Tibial artery (tissue), 4 donors: ENCODE data around the gene CD69.

Source experiments
- DNase-seq, 2 donors: peaks; one replicate each; pipeline ENCODE4 v3.0.0-alpha.2; 2019
- H3K27ac ChIP-seq, 2 donors: fragments of 200-600 bp; sonication (generic) in 1 of 2; 1 replicate in 1 of 2; 2 replicates in 1 of 2; pipeline ENCODE4 v1.5.1; 2018 to 2019; ENCODE audit warnings: mild to moderate bottlenecking in 1 of 2
- H3K27me3 ChIP-seq, 2 donors: fragments of 200-600 bp; sonication (generic) in 1 of 2; one replicate each; pipeline versions ENCODE4 v1.5.1 to v1.6.0; 2016 to 2019
- H3K36me3 ChIP-seq, 3 donors: fragments of 200-600 bp; sonication (generic) in 2 of 3; one replicate each; pipeline ENCODE4 v1.5.1; 2016 to 2019; ENCODE audit warnings: mild to moderate bottlenecking in 2 of 3
- H3K4me1 ChIP-seq, 4 donors: fragments of 200-600 bp; sonication (generic) in 2 of 4; 1 replicate in 3 of 4; 2 replicates in 1 of 4; pipeline ENCODE4 v1.5.1; 2016 to 2019
- H3K4me3 ChIP-seq, 2 donors: fragments of 200-600 bp; sonication (generic) in 1 of 2; 1 replicate in 1 of 2; 2 replicates in 1 of 2; pipeline ENCODE4 v1.5.1; 2018 to 2019; ENCODE audit warnings: mild to moderate bottlenecking in 2 of 2
- H3K9me3 ChIP-seq, 3 donors: fragments of 200-600 bp; sonication (generic) in 1 of 3; one replicate each; pipeline ENCODE4 v1.5.1; 2016 to 2019
- intact Hi-C: fragments of 100-400 bp; cut with DNase I; formaldehyde crosslinking; loops from one replicate; pipeline ENCODE4 v1.15.0; 2023; ENCODE audit warnings: low total_unique reads
- TF ChIP-seq, protein P1 (sequence below), 2 experiments: fragments of 200-600 bp in 1 of 2; fragments of 450-650 bp in 1 of 2; IDR thresholded peaks; one replicate each; pipeline ENCODE4 v1.5.1; 2017 to 2019; ENCODE audit warnings: antibody characterized with exemption in 2 of 2, mild to moderate bottlenecking in 1 of 2, moderate library complexity in 1 of 2

CD69 gene

DNA sequence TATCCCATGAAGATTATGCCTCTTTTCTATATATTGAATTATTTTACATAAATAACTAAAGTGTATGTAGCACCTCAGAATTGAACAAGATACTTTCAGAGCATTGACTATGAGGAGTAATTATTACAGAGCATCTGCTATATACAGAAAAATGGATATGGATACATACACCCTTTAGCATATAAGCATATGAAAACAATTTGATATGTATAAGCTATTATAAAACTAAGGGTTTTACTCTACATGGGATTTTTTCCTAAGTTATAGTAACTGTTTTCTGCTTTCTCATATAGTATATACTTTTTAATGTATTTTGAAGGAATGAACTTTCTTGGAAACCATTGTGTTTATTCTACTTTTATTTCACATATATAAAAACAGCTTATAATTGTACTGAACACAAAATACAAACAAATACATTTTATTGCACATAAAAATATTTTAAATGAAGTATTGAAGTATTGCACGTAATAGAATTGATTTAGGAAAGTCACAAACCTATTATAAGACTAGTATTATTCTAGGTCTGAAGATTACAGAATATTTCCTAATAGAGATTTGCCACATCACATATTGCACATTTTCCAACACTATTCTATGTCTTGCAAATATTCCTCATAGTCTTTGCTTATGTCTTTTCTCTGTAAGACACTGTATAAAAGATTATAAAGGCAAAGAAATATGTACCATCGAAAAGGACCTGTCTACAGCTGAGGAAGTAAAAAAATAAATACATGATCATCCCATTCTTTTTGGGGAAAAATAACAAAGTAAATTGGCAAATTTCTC lies 8.4 kb downstream of the CD69 start:
- TF ChIP-seq, protein P1, sequence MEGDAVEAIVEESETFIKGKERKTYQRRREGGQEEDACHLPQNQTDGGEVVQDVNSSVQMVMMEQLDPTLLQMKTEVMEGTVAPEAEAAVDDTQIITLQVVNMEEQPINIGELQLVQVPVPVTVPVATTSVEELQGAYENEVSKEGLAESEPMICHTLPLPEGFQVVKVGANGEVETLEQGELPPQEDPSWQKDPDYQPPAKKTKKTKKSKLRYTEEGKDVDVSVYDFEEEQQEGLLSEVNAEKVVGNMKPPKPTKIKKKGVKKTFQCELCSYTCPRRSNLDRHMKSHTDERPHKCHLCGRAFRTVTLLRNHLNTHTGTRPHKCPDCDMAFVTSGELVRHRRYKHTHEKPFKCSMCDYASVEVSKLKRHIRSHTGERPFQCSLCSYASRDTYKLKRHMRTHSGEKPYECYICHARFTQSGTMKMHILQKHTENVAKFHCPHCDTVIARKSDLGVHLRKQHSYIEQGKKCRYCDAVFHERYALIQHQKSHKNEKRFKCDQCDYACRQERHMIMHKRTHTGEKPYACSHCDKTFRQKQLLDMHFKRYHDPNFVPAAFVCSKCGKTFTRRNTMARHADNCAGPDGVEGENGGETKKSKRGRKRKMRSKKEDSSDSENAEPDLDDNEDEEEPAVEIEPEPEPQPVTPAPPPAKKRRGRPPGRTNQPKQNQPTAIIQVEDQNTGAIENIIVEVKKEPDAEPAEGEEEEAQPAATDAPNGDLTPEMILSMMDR (IDR thresholded peaks at IDR 0.05) = no peak
- Histone ChIP-seq H3K9me3 (no peaks in the 10 kb centered on the region), H3K4me3 (no peak overlapping the region), H3K36me3 (no peaks in the 10 kb centered on the region), H3K4me1 (peaks cover 0 to 10% (median 0%) of the 10 kb centered on the region in 4 donors), H3K27ac (no peak overlapping the region), H3K27me3 (peaks cover 0 to 7% of the 10 kb centered on the region in 2 donors)
- no peak for DNase-seq
- intact Hi-C loops = no loop called here

- H3K27ac ChIP-seq = no peak overlapping the region
- H3K9me3 ChIP-seq = no peaks in the 10 kb centered on the region
- H3K27me3 ChIP-seq = peaks cover 0 to 7% of the 10 kb centered on the region in 2 donors
- no peak for DNase-seq
- peaks cover 0 to 10% (median 0%) of the 10 kb centered on the region in 4 donors for H3K4me1 ChIP-seq
- H3K36me3 ChIP-seq = no peaks in the 10 kb centered on the region
- no peak overlapping the region for H3K4me3 ChIP-seq
- TF ChIP-seq, protein P1 (IDR thresholded peaks at IDR 0.05) = no peak
- intact Hi-C loops = no loop called here
Observed at GRCh38 chr12:9751204-9752144, 9.2 kb downstream of the CD69 start.

DNA sequence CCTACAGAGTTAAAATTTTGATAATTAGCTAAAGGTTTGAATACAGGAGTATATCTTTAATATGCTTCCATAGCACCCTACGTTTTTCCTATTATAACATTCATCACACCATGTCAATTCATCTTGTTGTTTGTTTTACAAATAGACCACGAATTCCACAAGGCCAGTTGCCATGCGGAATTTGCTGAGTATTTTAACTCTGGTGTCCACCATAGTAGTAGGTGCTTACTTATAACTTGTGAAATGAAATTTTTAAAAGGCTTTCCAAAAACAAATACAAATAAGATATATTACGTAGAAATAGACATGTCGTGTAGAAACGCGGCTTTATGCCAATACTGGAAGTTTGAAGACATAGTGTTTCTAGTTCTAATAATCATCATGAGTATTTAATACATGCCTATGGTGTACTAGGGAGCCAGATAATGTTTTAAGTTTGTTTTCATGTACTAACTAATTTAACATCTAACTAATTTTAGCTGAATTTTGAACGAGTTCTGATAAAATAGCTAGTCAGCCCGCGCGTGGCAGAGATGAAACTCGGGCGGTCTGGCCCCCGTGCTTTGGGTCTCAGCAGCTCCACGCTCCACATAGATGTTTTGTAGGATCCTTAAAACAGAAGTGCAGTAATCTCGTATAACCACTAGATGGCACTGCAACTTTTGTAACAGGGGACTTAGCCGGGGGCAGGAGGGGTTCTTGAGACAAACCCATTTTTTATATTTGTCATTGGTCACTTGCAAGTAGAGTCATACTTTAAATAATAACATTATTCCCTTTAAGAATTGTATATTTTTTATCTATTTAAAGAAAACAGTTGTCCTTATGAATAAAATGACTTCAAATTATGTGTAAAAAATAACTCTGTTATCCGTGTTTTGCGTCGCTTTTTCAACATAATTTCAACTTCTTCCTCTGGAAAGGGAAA lies 10.2 kb downstream of the CD69 start:
- Histone ChIP-seq H3K27ac (no peak overlapping the region), H3K27me3 (peaks cover 0 to 7% of the 10 kb centered on the region in 2 donors), H3K4me1 (peaks cover 0 to 10% (median 0%) of the 10 kb centered on the region in 4 donors), H3K9me3 (no peaks in the 10 kb centered on the region), H3K4me3 (no peak overlapping the region), H3K36me3 (no peaks in the 10 kb centered on the region)
- TF ChIP-seq, protein P1 (IDR thresholded peaks at IDR 0.05) = peak; percentile 54 to 79
- peak in 1 of 2 donors; percentile 28 for DNase-seq
- intact Hi-C loops = no loop called here

- no peak overlapping the region for H3K27ac ChIP-seq
- TF ChIP-seq, protein P1 (IDR thresholded peaks at IDR 0.05) = no peak
- no peak for DNase-seq
- H3K36me3 ChIP-seq = no peaks in the 10 kb centered on the region
- no peak overlapping the region for H3K4me3 ChIP-seq
- peaks cover 0 to 10% (median 0%) of the 10 kb centered on the region in 4 donors for H3K4me1 ChIP-seq
- intact Hi-C loops = no loop called here
- H3K9me3 ChIP-seq = no peaks in the 10 kb centered on the region
- no peaks in the 10 kb centered on the region for H3K27me3 ChIP-seq
Observed at GRCh38 chr12:9749640-9750039, 11.1 kb downstream of the CD69 start.

- no peaks in the 10 kb centered on the region for H3K27me3 ChIP-seq
- H3K4me1 ChIP-seq = no peaks in the 10 kb centered on the region
- no peak for DNase-seq
- no peak overlapping the region for H3K4me3 ChIP-seq
- intact Hi-C loops = no loop called here
- TF ChIP-seq, protein P1 (IDR thresholded peaks at IDR 0.05) = no peak
- H3K36me3 ChIP-seq = no peaks in the 10 kb centered on the region
- H3K27ac ChIP-seq = no peak overlapping the region
- no peaks in the 10 kb centered on the region for H3K9me3 ChIP-seq
Observed at GRCh38 chr12:9745199-9745598, 15.5 kb downstream of the CD69 start.
